ENCODE results near the gene POLG2.

GRCh38 chr17:64515419-64515818 is 18.6 kb upstream of the POLG2 start:
- no peak for TF ChIP-seq POLR2A (IDR thresholded peaks at IDR 0.05; ENCODE audit: borderline replicate concordance, extremely low read depth, insufficient read depth, insufficient read length)
- TF ChIP-seq EZH2 (IDR thresholded peaks at IDR 0.05) = no peak
- no peak for TF ChIP-seq CTCF (IDR thresholded peaks at IDR 0.05 in 2 of 3, conservative IDR thresholded peaks at IDR 0.05 in 1 of 3; ENCODE audit: borderline replicate concordance in 1 of 3, insufficient read depth in 1 of 3, low read depth in 2 of 3, low read length in 2 of 3)
- no peak for TF ChIP-seq ELF1 (IDR thresholded peaks at IDR 0.05; ENCODE audit: borderline replicate concordance, low read depth)
